CD4-positive, alpha-beta T cell treated with Interleukin-10 for 1 hour (primary cell): ENCODE data around the gene ARPC5.
"Not testable (repeated sequence)": the region's sequence is repeated elsewhere in the genome, so short reads cannot be mapped to it uniquely, and the experiment has no call there.

Experiments
- DNase-seq: peaks from one replicate; pipeline ENCODE4 v3.0.0-alpha.2; 2020

The ARPC5 gene

DNA sequence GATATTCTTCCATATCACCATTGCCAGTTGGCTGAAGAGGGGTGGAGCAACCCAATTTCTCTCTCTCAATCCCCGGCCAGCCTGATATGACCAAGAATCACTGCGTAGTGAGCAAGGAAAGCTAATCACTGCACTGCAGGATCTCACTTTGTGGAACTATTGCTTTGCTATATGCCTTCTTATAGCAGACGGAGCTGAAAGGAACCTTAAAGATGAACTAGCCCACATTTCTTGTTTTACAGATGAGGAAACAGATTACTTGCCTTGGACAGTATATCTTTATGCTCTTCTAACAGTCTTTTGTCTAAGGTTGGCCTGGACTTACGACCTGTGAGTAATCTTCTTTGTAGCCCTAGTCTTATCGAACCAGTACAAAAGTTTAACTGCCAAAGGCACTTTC, 9.9 kb upstream of the ARPC5 start:
- DNase-seq = no peak

GRCh38 chr1:183642166-183642565, 6.6 kb upstream of the ARPC5 start:
- DNase-seq = no peak

DNA sequence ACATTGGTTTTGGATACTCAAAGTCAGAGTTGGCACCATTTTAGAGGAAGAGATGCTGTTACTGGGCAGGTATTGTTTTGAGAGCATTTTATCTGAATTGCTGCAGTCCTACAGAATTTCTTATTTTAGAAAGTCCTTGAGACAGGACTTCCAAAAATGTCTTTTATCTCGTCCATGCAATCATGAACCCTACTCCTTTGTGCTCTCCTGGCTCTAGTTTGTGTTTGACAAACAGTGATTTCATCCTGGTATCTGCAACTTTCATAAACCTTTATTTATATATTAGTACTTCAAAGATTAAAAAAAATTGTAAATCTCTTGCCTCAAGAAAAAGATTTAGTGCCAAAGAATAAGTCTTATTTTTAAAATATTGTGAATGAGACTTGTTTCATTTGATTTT, 4.6 kb upstream of the ARPC5 start:
- DNase-seq = no peak

DNA sequence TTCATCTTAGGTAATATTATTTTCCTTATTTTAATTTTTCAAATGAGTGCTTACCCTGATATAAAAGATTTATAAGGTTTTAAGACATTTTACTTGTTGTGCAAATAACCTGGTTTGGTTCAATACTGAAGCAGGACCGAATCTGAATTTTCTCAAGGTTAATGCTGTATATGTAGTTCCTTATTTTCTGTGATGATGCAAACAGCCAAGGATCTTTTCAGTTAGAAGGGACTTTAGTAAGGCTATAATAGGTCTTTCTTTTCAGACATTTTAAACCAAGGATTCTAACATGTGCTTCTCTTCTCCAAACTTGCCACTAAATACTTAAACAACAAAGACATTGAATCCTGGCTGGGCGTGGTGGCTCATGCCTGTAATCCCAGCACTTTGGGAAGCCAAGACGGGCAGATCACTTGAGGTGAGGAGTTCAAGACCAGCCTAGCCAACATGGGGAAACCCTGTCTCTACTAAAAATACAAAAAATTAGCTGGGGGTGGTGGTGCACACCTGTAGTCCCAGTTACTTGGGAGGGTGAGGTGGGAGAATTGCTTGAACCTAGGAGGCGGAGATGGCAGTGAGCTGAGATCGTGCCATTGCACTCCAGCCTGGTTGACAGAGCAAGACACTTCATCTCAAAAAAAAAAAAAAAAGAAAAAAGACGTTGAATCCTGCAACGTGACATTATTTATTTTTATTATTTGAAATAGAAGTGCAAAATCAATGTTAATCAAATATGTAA, 3.2 kb upstream of the ARPC5 start:
- DNase-seq = no peak

DNA sequence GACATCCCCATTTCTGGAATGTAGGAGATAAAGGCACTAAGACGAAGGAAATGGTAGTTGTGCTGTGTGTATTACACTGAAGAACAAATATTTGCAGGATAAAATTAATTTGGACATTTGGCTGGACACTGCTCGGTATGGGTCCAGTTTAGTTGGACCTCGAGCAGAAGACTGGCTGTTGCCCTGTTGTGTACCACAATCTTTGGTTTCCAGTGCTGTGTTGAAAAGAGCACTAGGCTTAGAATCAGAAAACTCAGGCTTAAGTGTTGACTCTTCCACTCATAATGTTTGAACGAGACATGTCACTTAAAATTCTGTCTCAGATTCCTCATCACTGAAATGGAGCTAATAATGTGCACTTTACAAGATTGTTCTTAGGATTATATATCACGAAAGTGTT, 1.2 kb upstream of the ARPC5 start:
- no peak for DNase-seq

GRCh38 chr1:183636334-183636682, 725 bp upstream of the ARPC5 start:
- no peak for DNase-seq

GRCh38 chr1:183635099-183635605, 431 bp downstream of the ARPC5 start:
- no peak for DNase-seq

GRCh38 chr1:183634429-183635065, 1.0 kb downstream of the ARPC5 start:
- DNase-seq = no peak

DNA sequence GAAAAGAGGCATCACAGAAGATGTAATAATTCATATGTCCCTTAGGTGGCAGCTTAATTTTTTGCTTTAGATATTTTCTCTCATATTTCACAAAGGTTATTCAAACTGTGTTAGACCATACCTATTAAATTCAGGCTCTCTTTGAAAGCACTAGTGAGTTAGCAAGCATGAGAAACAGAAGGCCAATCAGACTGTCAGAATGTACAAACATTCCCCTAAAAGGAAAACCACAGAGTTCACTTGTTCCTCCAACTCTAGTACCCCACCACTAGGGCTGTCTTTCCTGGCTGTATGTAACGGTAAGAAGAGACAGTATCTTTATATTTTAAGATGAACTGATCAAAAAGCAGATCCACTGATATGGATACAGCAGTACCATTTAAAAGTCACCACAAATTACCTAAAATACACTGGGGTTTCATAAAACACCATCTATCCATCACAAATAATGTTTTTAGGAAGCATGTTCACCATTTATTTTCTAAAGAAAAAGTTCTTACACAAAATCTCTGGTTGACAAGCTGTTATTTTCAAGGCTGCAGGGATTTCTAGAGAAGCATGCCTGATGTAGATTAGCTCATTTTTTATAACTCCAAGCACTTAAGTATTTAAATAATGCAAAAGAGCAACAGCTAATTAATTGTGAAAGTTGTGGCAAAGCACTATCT, 1.8 kb downstream of the ARPC5 start:
- DNase-seq = peak; percentile 74

DNA sequence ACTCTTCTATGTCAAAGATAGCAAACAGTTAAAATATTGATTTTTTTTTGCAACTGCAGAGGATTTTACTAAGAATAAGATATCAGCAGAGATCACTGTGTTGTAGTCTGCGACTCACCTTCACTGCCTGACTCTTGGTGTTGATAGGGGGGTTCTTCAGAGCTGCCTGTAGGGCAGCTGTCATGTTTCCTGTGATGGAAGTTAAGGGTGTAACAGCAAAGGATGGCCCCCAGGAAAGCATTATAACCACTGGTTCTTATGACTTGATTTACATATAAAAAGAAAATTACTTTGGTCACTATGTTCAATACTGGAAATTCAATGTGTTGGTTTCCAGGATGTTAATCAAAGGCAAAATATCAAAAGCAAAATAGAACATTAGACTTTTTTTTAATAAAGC, 2.6 kb downstream of the ARPC5 start:
- peak; percentile 23 for DNase-seq

DNA sequence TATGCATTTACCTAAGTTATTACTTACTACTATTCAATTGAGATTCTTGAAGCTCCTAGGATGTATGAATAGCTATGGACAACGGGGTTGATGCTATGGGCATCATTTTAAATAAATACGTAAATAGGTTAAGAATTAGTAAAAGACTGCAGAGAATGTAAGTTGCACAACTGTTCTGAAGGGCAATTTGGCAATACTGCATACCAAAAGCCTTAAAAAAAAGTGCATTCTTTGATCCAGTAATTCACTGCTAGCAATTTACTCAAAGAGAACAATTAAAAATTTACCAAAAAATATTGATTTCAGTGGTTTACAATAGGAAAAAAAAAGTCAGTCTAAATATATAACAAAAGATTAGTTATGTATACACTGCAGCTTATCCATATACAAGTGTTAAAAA, 3.5 kb downstream of the ARPC5 start:
- DNase-seq = no peak

DNA sequence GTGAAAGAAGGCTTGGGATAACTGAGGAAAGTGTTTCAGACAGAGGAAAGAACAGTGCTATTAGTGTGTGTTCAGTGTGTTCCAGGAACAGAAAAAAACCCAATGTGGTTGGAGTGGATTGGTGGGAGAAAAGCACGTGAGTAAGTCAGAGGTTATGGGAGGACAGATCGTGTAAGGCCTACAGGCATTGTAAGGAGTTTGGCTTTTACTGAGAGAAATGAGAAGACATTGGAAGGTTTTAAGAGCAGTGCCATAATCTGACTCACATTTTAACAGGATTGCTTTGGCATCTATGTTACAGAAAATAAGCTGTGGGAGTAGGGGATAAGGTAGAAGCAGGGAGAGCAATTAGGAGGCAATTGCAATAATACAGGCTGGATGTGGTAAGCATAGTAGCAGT, 4.8 kb downstream of the ARPC5 start:
- no peak for DNase-seq

DNA sequence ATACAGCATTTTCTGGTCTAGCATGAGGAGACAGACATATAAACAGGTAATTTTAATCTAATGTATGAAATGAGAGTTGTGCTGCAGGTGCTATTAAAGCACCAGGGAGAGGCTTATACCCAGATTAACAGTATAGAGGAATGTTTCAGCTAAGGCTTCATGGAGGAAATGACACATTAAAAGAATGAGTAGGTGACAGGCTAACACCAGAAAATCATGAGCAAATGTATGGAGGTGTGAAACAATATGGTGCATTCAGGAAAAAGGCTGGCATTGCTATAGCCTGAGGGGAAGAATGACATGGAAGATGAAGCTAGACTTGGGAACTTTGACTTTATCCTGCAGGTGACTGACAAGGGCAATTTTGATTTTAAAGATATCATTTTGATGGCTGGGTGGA, 7.0 kb downstream of the ARPC5 start:
- DNase-seq = no peak

DNA sequence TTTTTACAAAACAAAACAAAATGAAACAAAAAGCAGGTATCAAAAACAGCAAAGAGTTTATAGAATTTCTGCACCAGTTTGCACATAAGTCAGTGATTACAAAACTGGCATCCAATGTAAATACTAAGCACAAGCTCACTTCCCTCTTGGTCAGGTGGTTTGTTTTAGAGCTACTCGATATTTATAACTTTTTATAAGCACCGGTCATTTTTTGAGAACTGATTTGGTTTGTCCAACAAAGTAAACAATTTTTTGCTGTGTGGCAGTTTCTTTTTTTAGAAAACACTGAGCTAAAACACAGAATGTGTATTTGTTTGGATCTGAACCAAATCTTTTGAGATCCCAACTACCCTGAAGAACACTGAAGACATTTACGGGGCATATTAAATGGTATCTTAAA, 9.3 kb downstream of the ARPC5 start:
- not testable (repeated sequence) for DNase-seq

- DNase-seq = peak; percentile 68
Observed at GRCh38 chr1:183622884-183623785, 12.4 kb downstream of the ARPC5 start.

DNA sequence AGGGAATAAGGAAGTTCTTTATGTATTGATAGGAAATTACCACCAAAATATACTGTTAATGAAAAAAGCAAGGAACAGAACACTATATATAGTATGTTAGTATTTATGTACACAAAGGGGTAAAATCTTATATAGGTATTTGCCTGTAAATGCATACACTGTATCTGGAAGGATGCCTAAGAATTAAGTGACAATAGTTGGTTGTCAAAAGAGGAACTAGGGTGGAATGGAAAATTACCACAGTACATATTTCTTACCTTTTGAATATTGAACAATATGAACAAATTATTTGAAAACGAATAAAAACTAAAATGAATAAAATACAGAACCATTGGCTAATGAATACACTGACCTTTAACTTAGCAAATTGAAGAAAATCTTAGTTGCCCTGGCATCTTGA, 13.6 kb downstream of the ARPC5 start:
- DNase-seq = no peak

DNA sequence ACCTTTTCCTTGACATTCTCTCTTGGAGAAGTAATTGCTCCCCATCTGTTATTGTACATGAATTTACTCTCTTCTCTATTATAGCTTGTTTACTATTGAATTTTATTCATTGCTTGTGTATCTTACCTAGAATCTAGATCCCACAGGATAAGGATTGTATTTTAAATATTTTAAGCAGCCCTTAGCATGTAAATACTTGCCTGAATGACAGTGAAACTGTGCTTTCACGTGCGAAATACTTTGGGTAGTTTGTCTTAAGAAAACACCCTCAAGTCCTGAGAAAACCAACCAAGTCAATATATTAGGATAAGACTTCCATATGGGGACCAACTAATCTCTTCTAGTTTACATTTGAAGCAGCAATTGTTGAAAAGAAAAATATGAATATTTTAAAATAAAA, 15.3 kb downstream of the ARPC5 start:
- DNase-seq = no peak

DNA sequence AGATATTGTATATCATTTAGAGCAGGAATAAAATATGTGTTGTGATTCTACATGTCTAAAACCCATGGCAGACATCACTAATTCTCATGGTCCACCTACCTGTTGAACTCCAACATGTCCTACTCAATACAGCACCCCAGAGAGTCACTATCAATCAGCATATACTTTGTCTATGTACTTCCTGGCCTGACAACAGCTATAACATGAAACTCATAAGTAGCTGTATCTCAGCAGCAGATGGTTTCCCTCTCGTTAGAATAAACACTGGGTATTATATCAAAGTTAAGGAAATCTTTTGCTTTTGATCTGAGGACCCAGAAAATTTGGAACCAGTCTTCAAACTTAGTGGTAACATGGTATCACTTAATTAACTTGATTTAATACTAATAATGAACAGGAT, 15.8 kb downstream of the ARPC5 start:
- no peak for DNase-seq

DNA sequence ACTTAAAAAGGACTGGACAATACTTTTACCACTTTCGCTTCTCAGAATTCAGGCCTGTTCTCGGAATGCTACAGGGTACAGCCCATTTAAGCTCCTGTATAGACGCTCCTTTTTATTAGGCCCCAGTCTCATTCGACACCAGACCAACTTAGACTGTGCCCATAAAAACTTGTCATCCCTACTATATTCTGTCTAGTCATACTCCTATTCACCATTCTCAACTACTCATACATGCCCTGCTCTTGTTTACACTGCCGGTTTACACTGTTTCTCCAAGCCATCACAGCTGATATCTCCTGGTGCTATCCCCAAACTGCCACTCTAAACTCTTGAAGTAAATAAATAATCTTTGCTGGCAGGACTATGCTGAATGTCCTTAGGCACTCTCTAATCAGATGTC, 17.4 kb downstream of the ARPC5 start:
- DNase-seq = not testable (repeated sequence)

GRCh38 chr1:183612975-183613374, 22.6 kb downstream of the ARPC5 start:
- not testable (repeated sequence) for DNase-seq

DNA sequence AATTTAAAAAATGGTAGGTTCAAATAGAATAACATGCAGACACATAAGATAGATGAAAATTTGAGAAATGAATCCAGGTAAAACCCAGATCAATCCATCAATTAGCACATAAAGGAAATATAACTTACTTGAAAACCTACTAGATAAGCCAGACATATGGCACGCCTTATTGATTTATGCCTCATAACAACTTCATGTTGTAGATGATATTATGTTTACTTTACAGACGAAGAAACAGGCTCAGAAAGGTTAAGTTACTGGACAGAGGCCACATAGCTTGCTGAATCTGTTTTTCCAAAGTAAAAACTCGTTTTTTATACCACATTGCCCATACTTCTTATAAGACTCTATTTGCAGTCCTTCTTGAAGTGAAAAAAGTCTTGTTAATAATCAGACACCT, 23.2 kb downstream of the ARPC5 start:
- no peak for DNase-seq

DNA sequence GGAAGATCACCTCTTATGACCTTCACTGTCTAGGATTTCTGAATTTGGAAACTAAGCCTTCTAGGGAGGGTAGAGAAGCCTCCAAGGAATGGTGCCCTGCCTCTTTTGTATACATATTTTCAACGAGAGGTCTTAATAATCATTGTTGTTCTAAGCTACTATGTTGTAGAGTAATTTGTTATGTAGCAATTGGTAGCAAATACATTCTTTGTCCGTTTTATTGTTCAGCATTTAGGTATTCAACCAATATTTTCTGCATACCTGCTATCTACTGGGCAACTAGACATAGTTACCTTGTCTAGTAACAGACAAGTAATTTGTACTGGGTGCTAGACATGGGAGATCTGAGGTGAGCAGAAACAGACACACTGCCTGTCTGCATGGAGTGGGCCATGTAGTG, 24.6 kb downstream of the ARPC5 start:
- no peak for DNase-seq
